KMS-11 (cell line): ENCODE measurements around the gene LSM12.

ENCODE experiments used
- H2AFZ ChIP-seq: fragments of 200-600 bp; sonication (generic); 2 replicates; pipeline ENCODE4 v1.6.1; 2016; ENCODE audit warnings: antibody characterized with exemption, mixed run types, low read depth
- H3K27ac ChIP-seq: fragments of 200-600 bp; sonication (generic); 2 replicates; pipeline ENCODE4 v1.6.1; 2016; ENCODE audit warnings: mild to moderate bottlenecking, mixed run types
- H3K27me3 ChIP-seq: fragments of 200-600 bp; sonication (generic); 2 replicates; pipeline ENCODE4 v1.6.1; 2017; ENCODE audit warnings: mild to moderate bottlenecking, low read depth, mixed run types, moderate library complexity; ENCODE audit not compliant: insufficient read depth
- H3K36me3 ChIP-seq: fragments of 200-600 bp; sonication (generic); 2 replicates; pipeline ENCODE4 v1.6.1; 2017; ENCODE audit warnings: mild to moderate bottlenecking, mixed run types; ENCODE audit not compliant: insufficient read depth
- H3K4me1 ChIP-seq: fragments of 200-600 bp; sonication (generic); 2 replicates; pipeline ENCODE4 v1.6.1; 2016; ENCODE audit warnings: mild to moderate bottlenecking, low read depth, mixed run types; ENCODE audit not compliant: poor library complexity, severe bottlenecking
- H3K4me2 ChIP-seq: fragments of 200-600 bp; sonication (generic); 2 replicates; pipeline ENCODE4 v1.7.0; 2016; ENCODE audit warnings: mild to moderate bottlenecking, mixed run types
- H3K4me3 ChIP-seq: fragments of 200-600 bp; sonication (generic); IDR thresholded peaks from 2 replicates; pipeline ENCODE4 v1.6.1; 2017; ENCODE audit warnings: low read depth, low read length, mixed read lengths; ENCODE audit not compliant: insufficient read depth
- H3K79me2 ChIP-seq: fragments of 200-600 bp; sonication (generic); 2 replicates; pipeline ENCODE4 v1.6.1; 2016; ENCODE audit warnings: low read depth, mixed run types; ENCODE audit not compliant: insufficient read depth
- H3K9ac ChIP-seq: fragments of 200-600 bp; sonication (generic); 2 replicates; pipeline ENCODE4 v1.6.1; 2016; ENCODE audit warnings: mild to moderate bottlenecking, mixed run types
- H4K20me1 ChIP-seq: fragments of 200-600 bp; sonication (generic); 2 replicates; pipeline ENCODE4 v1.6.1; 2016; ENCODE audit warnings: mild to moderate bottlenecking, mixed run types; ENCODE audit not compliant: insufficient read depth
- CTCF ChIP-seq: fragments of 200-600 bp; sonication (generic); conservative IDR thresholded peaks from 2 replicates; pipeline ENCODE4 v1.6.1; 2017; ENCODE audit warnings: low read depth, mild to moderate bottlenecking, antibody characterized with exemption, low read length, moderate library complexity, mixed read lengths

Gene LSM12

GRCh38 chr17:44109312-44109630 is 42.8 kb upstream of the LSM12 start:
- Histone ChIP-seq H3K9ac (no peak overlapping the region), H3K27ac (no peak overlapping the region), H3K36me3 (no peaks in the 10 kb centered on the region), H3K79me2 (peaks cover 71% of the 10 kb centered on the region; the same call in 1 of the 2 replicates), H3K4me2 (peak overlapping the region; percentile 100; the same call in 1 of the 2 replicates), H3K27me3 (no peaks in the 10 kb centered on the region), H3K4me1 (peaks cover 50% of the 10 kb centered on the region), H3K4me3 (no peak overlapping the region), H2AFZ (no peak overlapping the region), H4K20me1 (no peaks in the 10 kb centered on the region)
- TF ChIP-seq CTCF, result no peak

- TF ChIP-seq CTCF, result no peak
- H3K27ac ChIP-seq, result no peak overlapping the region
- no peak overlapping the region for H3K4me3 ChIP-seq
- H3K4me1 ChIP-seq, result peaks cover 50% of the 10 kb centered on the region
- no peaks in the 10 kb centered on the region for H4K20me1 ChIP-seq
- no peak overlapping the region; the same call in 1 of the 2 replicates for H3K4me2 ChIP-seq
- no peaks in the 10 kb centered on the region for H3K27me3 ChIP-seq
- no peak overlapping the region for H2AFZ ChIP-seq
- no peaks in the 10 kb centered on the region for H3K36me3 ChIP-seq
- no peak overlapping the region for H3K9ac ChIP-seq
- H3K79me2 ChIP-seq, result peaks cover 71% of the 10 kb centered on the region; the same call in 1 of the 2 replicates
Measured at GRCh38 chr17:44108440-44109311, 42.2 kb upstream of the LSM12 start.

- Histone ChIP-seq H2AFZ (no peak overlapping the region), H3K36me3 (no peaks in the 10 kb centered on the region), H3K9ac (no peak overlapping the region), H3K4me2 (no peak overlapping the region), H3K79me2 (peaks cover 64% of the 10 kb centered on the region; the same call in 1 of the 2 replicates), H3K27me3 (no peaks in the 10 kb centered on the region), H3K27ac (no peak overlapping the region), H3K4me1 (peaks cover 38% of the 10 kb centered on the region), H4K20me1 (no peaks in the 10 kb centered on the region), H3K4me3 (no peak overlapping the region)
- TF ChIP-seq CTCF, result no peak
Measured at GRCh38 chr17:44106801-44107200, 40.3 kb upstream of the LSM12 start.

GRCh38 chr17:44105941-44106340 is 39.5 kb upstream of the LSM12 start:
- H3K79me2 ChIP-seq, result peaks cover 62% of the 10 kb centered on the region; the same call in 1 of the 2 replicates
- no peak overlapping the region for H3K4me2 ChIP-seq
- H3K36me3 ChIP-seq, result no peaks in the 10 kb centered on the region
- no peaks in the 10 kb centered on the region for H3K27me3 ChIP-seq
- peaks cover 36% of the 10 kb centered on the region for H3K4me1 ChIP-seq
- no peaks in the 10 kb centered on the region for H4K20me1 ChIP-seq
- no peak for TF ChIP-seq CTCF
- no peak overlapping the region for H3K27ac ChIP-seq
- no peak overlapping the region for H2AFZ ChIP-seq
- H3K4me3 ChIP-seq, result no peak overlapping the region
- H3K9ac ChIP-seq, result no peak overlapping the region
